WTC11 (cell line): ENCODE results near the gene SMIM28.

ENCODE experiments used
- AFF4 ChIP-seq: sonication (generic); formaldehyde crosslinking; IDR thresholded peaks from 2 replicates; pipeline ENCODE4 v1.8.1; 2023; ENCODE audit warnings: mild to moderate bottlenecking, missing genetic modification reagents, borderline replicate concordance
- ZNF232 ChIP-seq: sonication (generic); formaldehyde crosslinking; IDR thresholded peaks from 2 replicates; pipeline ENCODE4 v1.8.0; 2022; ENCODE audit warnings: mild to moderate bottlenecking, missing genetic modification reagents
- TF ChIP-seq, protein P1 (sequence below): fragments of 200-600 bp; IDR thresholded peaks from 2 replicates; pipeline ENCODE4 v1.8.0; 2022; ENCODE audit warnings: antibody characterized with exemption

GRCh38 chr6:138345565-138346285 lies 32.0 kb upstream of the SMIM28 start:
- TF ChIP-seq, protein P1, sequence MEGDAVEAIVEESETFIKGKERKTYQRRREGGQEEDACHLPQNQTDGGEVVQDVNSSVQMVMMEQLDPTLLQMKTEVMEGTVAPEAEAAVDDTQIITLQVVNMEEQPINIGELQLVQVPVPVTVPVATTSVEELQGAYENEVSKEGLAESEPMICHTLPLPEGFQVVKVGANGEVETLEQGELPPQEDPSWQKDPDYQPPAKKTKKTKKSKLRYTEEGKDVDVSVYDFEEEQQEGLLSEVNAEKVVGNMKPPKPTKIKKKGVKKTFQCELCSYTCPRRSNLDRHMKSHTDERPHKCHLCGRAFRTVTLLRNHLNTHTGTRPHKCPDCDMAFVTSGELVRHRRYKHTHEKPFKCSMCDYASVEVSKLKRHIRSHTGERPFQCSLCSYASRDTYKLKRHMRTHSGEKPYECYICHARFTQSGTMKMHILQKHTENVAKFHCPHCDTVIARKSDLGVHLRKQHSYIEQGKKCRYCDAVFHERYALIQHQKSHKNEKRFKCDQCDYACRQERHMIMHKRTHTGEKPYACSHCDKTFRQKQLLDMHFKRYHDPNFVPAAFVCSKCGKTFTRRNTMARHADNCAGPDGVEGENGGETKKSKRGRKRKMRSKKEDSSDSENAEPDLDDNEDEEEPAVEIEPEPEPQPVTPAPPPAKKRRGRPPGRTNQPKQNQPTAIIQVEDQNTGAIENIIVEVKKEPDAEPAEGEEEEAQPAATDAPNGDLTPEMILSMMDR, result no peak
- TF ChIP-seq ZNF232 (no peak), AFF4 (CRISPR knock-in tag) (no peak)
